Activated CD4-positive, alpha-beta T cell treated with anti-CD3 and anti-CD28 coated beads for 36 hours (primary cell): Measurements from ENCODE around the gene ZFPM1. TPM values are rescaled to one million over a fixed set of nuclear protein-coding genes. Genes with fewer than 3 reads are reported as not detected.

Source experiments
- ATAC-seq: fragments of 200-7000 bp; cut with Tn5 transposase; one replicate; pipeline ENCODE4 v1.10.0; 2021; ENCODE audit warnings: mild to moderate bottlenecking, moderate library complexity
- CTCF ChIA-PET: fragments of 350-600 bp; sonication (Branson Sonifier 250); formaldehyde crosslinking; loops from one replicate; lab custom pipeline; 2021; ENCODE audit warnings: antibody characterized with exemption; lab: Charles Lee
- POLR2A ChIA-PET: fragments of 350-600 bp; sonication (Branson Sonifier 250); formaldehyde crosslinking; loops from one replicate; lab custom pipeline; 2021; ENCODE audit warnings: antibody characterized with exemption, inconsistent platforms; lab: Charles Lee
- DNase-seq: peaks from one replicate; pipeline ENCODE4 v3.0.0-alpha.2; 2020
- H3K27ac Mint-ChIP-seq: one replicate; pipeline ENCODE4 v1.8.0; 2021; ENCODE audit warnings: mixed read lengths
- H3K27me3 Mint-ChIP-seq: one replicate; pipeline ENCODE4 v1.8.0; 2021; ENCODE audit warnings: mixed read lengths
- H3K36me3 Mint-ChIP-seq: one replicate; pipeline ENCODE4 v1.8.0; 2021; ENCODE audit warnings: low read depth, mixed read lengths
- H3K4me1 Mint-ChIP-seq: one replicate; pipeline ENCODE4 v1.8.0; 2021; ENCODE audit warnings: mixed read lengths
- H3K4me3 Mint-ChIP-seq: one replicate; pipeline ENCODE4 v1.8.0; 2021; ENCODE audit warnings: mild to moderate bottlenecking, moderate library complexity, mixed read lengths
- H3K9me3 Mint-ChIP-seq: one replicate; pipeline ENCODE4 v1.8.0; 2021; ENCODE audit warnings: low read depth, mixed read lengths
- intact Hi-C, 2 experiments: fragments of 100-400 bp; cut with DNase I in 1 of 2; cut with micrococcal nuclease in 1 of 2; formaldehyde crosslinking; loops; one replicate each; pipeline versions ENCODE4 v1.14.2 to v1.15.1; 2022 to 2024; cut with DNase I, micrococcal nuclease
- total RNA-seq, 2 experiments: library from RNA; stranded (reverse); gene quantifications; one replicate each; pipeline ENCODE4 v1.2.3, GENCODE V29; 2021

The ZFPM1 gene
- total RNA-seq, 2 experiments from 2014 or later = 9.9 to 12.6 TPM

- ATAC-seq (no peak), DNase-seq (no peak)
- peaks cover 11% of the 10 kb centered on the region for H3K36me3 Mint-ChIP-seq
- ChIA-PET CTCF (no interaction called here), POLR2A (no interaction called here)
- peaks cover 7% of the 10 kb centered on the region for H3K4me1 Mint-ChIP-seq
- H3K27me3 Mint-ChIP-seq = peaks cover 6% of the 10 kb centered on the region
- H3K9me3 Mint-ChIP-seq = peaks cover 5% of the 10 kb centered on the region
- no peak overlapping the region for H3K4me3 Mint-ChIP-seq
- intact Hi-C loops = no loop called here
- H3K27ac Mint-ChIP-seq = no peak overlapping the region
These were observed 85.4 kb downstream of the ZFPM1 start for GRCh38 chr16:88538366-88539060.

GRCh38 chr16:88539261-88539651 is 86.2 kb downstream of the ZFPM1 start:
- no peak for ATAC-seq
- ChIA-PET CTCF (no interaction called here), POLR2A (no interaction called here)
- peaks cover 12% of the 10 kb centered on the region for H3K36me3 Mint-ChIP-seq
- DNase-seq = no peak
- no peak overlapping the region for H3K4me3 Mint-ChIP-seq
- no peak overlapping the region for H3K27ac Mint-ChIP-seq
- H3K27me3 Mint-ChIP-seq = peaks cover 6% of the 10 kb centered on the region
- H3K9me3 Mint-ChIP-seq = peaks cover 7% of the 10 kb centered on the region
- peaks cover 7% of the 10 kb centered on the region for H3K4me1 Mint-ChIP-seq
- intact Hi-C loops = no loop called here

GRCh38 chr16:88539652-88540345 is 86.7 kb downstream of the ZFPM1 start:
- intact Hi-C loops = no loop called here
- H3K36me3 Mint-ChIP-seq = peaks cover 12% of the 10 kb centered on the region
- peaks cover 6% of the 10 kb centered on the region for H3K27me3 Mint-ChIP-seq
- no peak for DNase-seq
- no peak for ATAC-seq
- H3K27ac Mint-ChIP-seq = no peak overlapping the region
- H3K4me1 Mint-ChIP-seq = peaks cover 7% of the 10 kb centered on the region
- H3K4me3 Mint-ChIP-seq = no peak overlapping the region
- ChIA-PET POLR2A (no interaction called here), CTCF (interaction anchor here (0.8 kb wide), 1 partner anchor 104 kb away, joined by 3 read pairs; no protein-coding TSS in a partner anchor)
- peaks cover 7% of the 10 kb centered on the region for H3K9me3 Mint-ChIP-seq

- POLR2A ChIA-PET = no interaction called here
- H3K36me3 Mint-ChIP-seq = peaks cover 11% of the 10 kb centered on the region
- DNase-seq (no peak), ATAC-seq (no peak)
- peaks cover 7% of the 10 kb centered on the region for H3K9me3 Mint-ChIP-seq
- H3K27ac Mint-ChIP-seq = no peak overlapping the region
- H3K27me3 Mint-ChIP-seq = peaks cover 8% of the 10 kb centered on the region
- CTCF ChIA-PET = interaction anchor here (0.8 kb wide), 1 partner anchor 104 kb away, joined by 3 read pairs; no protein-coding TSS in a partner anchor
- intact Hi-C loops = no loop called here
- H3K4me1 Mint-ChIP-seq = peaks cover 3% of the 10 kb centered on the region
- H3K4me3 Mint-ChIP-seq = no peak overlapping the region
These were observed 87.4 kb downstream of the ZFPM1 start for GRCh38 chr16:88540346-88540977.

DNA sequence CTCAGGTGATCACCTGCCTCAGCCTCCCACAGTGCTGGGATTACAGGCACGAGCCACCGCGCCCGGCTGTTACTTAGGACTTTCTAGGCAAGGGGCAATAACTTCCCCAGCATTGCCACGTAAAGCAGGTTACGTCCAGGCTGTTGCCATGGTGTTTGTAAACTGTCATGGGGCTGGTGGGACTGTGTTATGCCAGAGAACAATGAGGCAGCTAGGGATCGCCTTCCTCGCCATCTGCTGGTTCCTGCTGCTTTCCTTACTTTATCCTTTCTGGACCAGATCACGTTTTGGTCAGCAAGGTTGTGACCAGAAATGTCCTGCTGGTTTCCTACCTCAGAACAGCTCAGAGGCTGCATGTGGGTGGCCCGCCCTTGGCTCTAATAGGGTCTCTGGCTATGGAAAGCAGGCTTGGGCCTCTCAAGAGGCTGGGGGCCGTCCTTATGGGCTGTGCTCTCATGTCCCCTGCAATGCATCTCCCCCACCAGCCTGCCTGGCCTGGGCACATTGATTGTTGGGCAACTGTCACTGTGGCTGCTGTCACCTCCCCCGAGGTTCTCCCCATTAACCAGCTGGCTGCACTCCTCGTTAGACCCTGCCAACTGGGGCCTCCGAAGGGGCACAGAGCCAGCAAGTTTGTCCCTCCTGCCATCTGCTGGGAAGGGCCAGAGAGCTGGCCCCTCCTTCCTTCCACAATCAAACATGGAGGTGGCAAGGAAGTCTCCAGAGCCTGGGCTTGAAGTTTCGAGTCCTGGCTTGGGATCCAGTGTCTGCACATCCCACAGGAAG is 88.9 kb downstream of the ZFPM1 start:
- CTCF ChIA-PET = interaction anchor here (0.8 kb wide), 1 partner anchor 574 kb away, joined by 3 read pairs; no protein-coding TSS in a partner anchor
- DNase-seq (no peak), ATAC-seq (no peak)
- Mint-ChIP-seq H3K27ac (no peak overlapping the region), H3K4me1 (no peaks in the 10 kb centered on the region), H3K4me3 (no peak overlapping the region), H3K27me3 (peaks cover 14% of the 10 kb centered on the region), H3K9me3 (peaks cover 7% of the 10 kb centered on the region), H3K36me3 (peaks cover 7% of the 10 kb centered on the region)
- POLR2A ChIA-PET = no interaction called here
- intact Hi-C loops = no loop called here

DNA sequence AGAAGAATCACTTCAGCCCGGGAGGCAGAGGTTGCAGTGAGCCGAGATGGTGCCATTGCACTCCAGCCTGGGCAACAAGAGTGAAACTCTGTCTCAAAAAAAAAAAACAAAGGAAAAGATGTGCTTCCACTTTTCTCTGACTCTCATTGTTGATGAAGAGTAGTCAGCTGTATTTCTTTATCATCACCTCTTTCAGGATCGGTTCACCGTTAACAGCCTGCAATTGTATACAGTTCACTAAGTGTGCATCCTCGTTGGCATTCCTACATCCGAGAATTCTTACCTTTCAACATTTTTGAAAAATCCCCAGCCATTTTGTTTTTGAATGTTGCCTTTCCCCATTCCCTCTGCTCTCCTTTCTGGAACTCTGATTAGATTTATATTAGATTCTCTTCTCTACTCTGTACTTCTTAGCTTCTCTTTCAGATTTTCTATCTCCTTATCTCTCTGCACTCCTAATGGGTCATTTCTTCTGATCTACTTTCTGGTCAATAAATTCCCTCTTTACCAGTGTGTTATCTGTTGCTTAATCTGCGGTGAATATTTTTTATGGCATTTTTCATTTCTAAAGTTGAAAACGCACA is 90.2 kb downstream of the ZFPM1 start:
- Mint-ChIP-seq H3K4me1 (no peaks in the 10 kb centered on the region), H3K9me3 (peaks cover 7% of the 10 kb centered on the region), H3K36me3 (peaks cover 7% of the 10 kb centered on the region), H3K4me3 (no peak overlapping the region), H3K27ac (no peak overlapping the region), H3K27me3 (peaks cover 14% of the 10 kb centered on the region)
- DNase-seq (no peak), ATAC-seq (no peak)
- intact Hi-C loops = no loop called here
- CTCF ChIA-PET = no interaction called here
- POLR2A ChIA-PET = no interaction called here

- Mint-ChIP-seq H3K27me3 (peaks cover 12% of the 10 kb centered on the region), H3K9me3 (peaks cover 7% of the 10 kb centered on the region), H3K4me1 (peaks cover 2% of the 10 kb centered on the region), H3K4me3 (no peak overlapping the region), H3K27ac (no peak overlapping the region), H3K36me3 (peaks cover 7% of the 10 kb centered on the region)
- DNase-seq = no peak
- intact Hi-C loops = no loop called here
- CTCF ChIA-PET = no interaction called here
- ATAC-seq = no peak
- POLR2A ChIA-PET = no interaction called here
These were observed 92.7 kb downstream of the ZFPM1 start for GRCh38 chr16:88545781-88546180.

DNA sequence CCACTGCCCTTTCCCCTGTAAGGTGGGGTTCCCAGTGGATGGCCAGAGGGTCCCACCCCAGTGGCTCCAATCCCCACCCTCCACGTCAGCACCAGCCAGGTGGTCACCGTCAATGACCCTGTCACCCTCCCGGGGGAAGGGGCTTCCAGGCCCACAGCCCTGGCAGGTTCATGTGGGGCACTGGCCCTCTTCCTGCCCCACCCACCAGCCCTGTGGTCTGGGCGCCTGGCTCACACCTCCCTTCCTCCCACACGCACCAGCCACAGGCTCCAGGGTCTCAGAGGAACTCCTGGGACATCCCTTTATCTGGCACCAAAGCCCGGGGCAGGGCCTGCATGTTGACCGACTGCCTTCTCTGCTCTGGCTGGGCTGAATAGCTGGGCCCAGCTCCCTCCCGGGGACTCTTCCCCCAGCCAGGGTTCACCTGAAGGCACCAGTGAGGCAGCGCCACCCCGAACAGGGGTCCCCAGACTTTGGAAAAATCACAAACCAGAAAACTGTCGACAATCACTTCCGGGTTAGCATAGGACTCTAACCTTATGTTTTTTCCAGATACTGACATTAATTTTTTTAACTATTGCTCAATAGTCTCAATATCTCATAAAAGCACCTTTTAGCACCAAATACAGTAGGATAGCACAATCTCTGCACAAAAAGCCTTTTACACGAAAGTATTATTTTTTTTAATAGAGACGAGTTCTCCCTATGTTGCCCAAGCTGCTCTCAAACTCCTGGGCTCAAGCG is 95.2 kb downstream of the ZFPM1 start:
- POLR2A ChIA-PET = no interaction called here
- no peak for ATAC-seq
- DNase-seq = no peak
- no peak overlapping the region for H3K4me3 Mint-ChIP-seq
- H3K4me1 Mint-ChIP-seq = peaks cover 2% of the 10 kb centered on the region
- CTCF ChIA-PET = interaction anchor here (0.6 kb wide), 1 partner anchor 76 kb away, joined by 3 read pairs; no protein-coding TSS in a partner anchor
- peaks cover 16% of the 10 kb centered on the region for H3K27me3 Mint-ChIP-seq
- no peak overlapping the region for H3K27ac Mint-ChIP-seq
- peaks cover 5% of the 10 kb centered on the region for H3K9me3 Mint-ChIP-seq
- peaks cover 3% of the 10 kb centered on the region for H3K36me3 Mint-ChIP-seq
- intact Hi-C loops = no loop called here

- no peak for DNase-seq
- ATAC-seq = no peak
- H3K36me3 Mint-ChIP-seq = no peaks in the 10 kb centered on the region
- peaks cover 16% of the 10 kb centered on the region for H3K27me3 Mint-ChIP-seq
- POLR2A ChIA-PET = no interaction called here
- no peaks in the 10 kb centered on the region for H3K9me3 Mint-ChIP-seq
- H3K4me3 Mint-ChIP-seq = no peak overlapping the region
- no peak overlapping the region for H3K27ac Mint-ChIP-seq
- peaks cover 2% of the 10 kb centered on the region for H3K4me1 Mint-ChIP-seq
- intact Hi-C loops = no loop called here
- CTCF ChIA-PET = interaction anchor here (0.6 kb wide), 1 partner anchor 76 kb away, joined by 3 read pairs; no protein-coding TSS in a partner anchor
These were observed 95.9 kb downstream of the ZFPM1 start for GRCh38 chr16:88548985-88549384.

DNA sequence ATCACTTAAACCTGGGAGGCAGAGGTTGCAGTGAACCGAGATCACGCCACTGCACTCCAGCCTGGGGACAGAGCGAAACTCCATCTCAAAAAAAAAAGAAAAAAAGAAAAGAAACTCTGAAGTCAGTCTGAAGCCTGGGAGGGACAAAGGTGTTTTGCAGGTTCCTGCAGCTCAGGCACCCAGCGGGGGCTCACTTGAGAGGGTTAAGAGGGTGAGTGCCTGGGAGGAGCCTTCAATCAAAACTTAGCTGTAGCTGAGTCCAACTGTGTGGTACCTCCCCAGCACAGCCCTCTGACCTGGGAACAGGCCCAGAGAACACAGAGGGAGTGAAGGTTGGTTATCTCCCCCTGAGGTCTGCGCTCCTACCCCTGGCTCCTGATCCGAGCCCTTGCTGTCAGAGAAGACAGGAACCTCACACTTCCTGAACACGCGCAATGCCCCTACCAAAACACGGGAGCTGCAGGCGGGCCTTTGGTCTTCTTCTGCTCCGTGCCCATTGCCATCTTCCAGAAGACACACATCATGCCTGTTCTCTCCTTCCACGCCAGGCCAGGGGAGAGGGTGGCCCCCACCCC is 96.7 kb downstream of the ZFPM1 start:
- ChIA-PET POLR2A (no interaction called here), CTCF (interaction anchor here (0.8 to 1.0 kb wide), 2 partner anchors 83 to 112 kb away, joined by 3 read pairs; no protein-coding TSS in a partner anchor)
- Mint-ChIP-seq H3K27me3 (peaks cover 16% of the 10 kb centered on the region), H3K4me3 (no peak overlapping the region), H3K4me1 (peaks cover 2% of the 10 kb centered on the region), H3K9me3 (no peaks in the 10 kb centered on the region), H3K27ac (no peak overlapping the region), H3K36me3 (no peaks in the 10 kb centered on the region)
- intact Hi-C loops = no loop called here
- DNase-seq = no peak
- ATAC-seq = no peak
